GM10266 (cell line): ENCODE data around the gene HOXC10.

Experiments used
- DNase-seq: peaks from one replicate; pipeline ENCODE4 v3.0.0; 2012; ENCODE audit errors: extremely low spot score
- CTCF ChIP-seq: IDR thresholded peaks from 2 replicates; pipeline ENCODE4 v1.5.1; 2012; ENCODE audit warnings: mild to moderate bottlenecking, low read depth; ENCODE audit not compliant: control insufficient read depth, insufficient read depth; ENCODE audit errors: missing control alignments

HOXC10 gene

GRCh38 chr12:54029529-54030441, 44.8 kb downstream of the HOXC10 start:
- DNase-seq = no peak
- no peak for TF ChIP-seq CTCF

DNA sequence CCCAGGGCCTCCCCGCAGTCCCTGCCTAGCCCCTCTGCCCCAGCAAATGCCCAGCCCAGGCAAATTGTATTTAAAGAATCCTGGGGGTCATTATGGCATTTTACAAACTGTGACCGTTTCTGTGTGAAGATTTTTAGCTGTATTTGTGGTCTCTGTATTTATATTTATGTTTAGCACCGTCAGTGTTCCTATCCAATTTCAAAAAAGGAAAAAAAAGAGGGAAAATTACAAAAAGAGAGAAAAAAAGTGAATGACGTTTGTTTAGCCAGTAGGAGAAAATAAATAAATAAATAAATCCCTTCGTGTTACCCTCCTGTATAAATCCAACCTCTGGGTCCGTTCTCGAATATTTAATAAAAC, 45.5 kb downstream of the HOXC10 start:
- DNase-seq = no peak
- no peak for TF ChIP-seq CTCF

DNA sequence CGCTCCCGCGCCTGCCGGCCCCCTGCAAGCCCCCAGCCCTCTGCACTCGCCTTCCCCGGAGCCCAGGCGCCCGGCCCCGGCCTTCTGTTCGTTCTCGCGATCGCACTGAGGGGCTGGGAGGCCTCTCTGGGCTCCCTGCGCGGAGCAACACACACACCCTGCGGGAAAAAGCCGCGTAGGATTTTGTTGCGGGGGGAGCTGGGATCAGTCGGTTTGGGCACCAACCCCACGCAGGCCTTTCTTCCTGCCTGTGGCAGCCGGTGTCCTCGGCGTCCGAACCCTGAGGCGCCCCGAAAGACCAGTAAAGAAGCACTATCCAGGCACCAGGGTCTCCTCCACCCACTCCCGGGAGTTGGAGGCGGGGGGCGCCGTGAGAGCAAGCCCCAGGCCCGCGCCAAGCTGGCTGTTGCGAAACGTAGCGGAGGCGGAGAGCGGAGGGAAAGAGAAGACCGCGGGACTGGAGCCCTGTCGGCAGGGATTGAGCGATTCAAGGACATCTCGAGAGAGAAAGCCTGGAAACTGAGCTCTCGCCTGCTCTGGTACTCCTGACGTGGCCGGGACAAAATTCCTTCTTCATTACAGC, 46.0 kb downstream of the HOXC10 start:
- no peak for DNase-seq
- TF ChIP-seq CTCF = no peak

GRCh38 chr12:54031480-54031879, 46.5 kb downstream of the HOXC10 start:
- no peak for TF ChIP-seq CTCF
- DNase-seq = no peak

GRCh38 chr12:54032086-54032619, 47.2 kb downstream of the HOXC10 start:
- peak; percentile 0 for TF ChIP-seq CTCF
- DNase-seq = peak; percentile 57

GRCh38 chr12:54032627-54033100, 47.7 kb downstream of the HOXC10 start, which contains the start of gene HOXC5:
Gene HOXC5 (plus strand): TSS chr12:54033050. CDS start chr12:54033123, 73 bp downstream.
- peak; percentile 92 for DNase-seq
- peak; percentile 92 for TF ChIP-seq CTCF
